ENCODE results near the gene BMF.

The BMF gene

DNA sequence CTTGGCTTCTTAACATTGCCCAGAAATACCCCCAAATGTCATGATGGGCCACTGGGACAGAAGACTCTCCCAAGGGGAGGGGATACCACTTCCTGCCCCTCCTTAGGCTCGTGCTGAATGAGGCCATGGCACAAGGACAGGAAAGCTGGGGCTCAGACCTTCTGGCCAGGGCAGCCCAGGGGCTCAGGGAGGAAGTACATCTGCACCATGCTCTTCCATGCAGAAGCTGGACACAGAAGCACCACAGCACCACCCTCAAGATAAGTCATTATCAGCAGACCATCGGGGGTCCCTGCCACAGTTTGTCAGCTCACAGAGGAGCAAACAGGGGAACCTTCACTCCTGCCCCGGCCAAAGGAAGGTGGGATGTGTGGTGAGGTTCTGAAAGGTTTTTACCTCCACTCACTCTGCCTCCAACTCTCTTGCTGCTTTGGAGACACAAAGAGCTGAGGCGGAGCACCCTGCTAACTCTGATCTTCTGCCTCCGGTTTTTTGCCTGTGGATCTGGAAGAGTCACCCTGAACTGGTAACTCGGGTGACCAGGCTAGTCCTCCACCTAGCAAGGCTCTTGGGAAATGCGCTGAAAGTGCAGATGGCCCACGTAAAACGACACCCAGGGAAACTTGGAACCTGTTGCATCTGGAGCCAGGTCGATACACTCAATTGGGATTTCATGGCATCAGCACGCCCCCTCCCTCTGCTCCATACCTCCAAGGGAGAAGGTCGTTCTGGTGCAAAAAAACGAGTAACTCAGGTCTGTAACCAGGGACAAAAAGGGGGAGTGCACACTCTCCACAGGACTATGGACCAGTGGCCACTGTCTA lies 8.3 kb downstream of the BMF start:
- Mint-ChIP-seq H3K36me3 (peaks cover 26% of the 10 kb centered on the region), H3K9me3 (no peaks in the 10 kb centered on the region), H3K27ac (peak overlapping the region; percentile 98), H3K4me3 (peak overlapping the region; percentile 16), H3K4me1 (peaks cover 76% of the 10 kb centered on the region)
- no peak for DNase-seq (ENCODE audit: low spot score in 2 of 2)
- ATAC-seq: no peak

GRCh38 chr15:40098489-40099261 lies 10.0 kb downstream of the BMF start:
- peaks cover 23% of the 10 kb centered on the region for H3K36me3 Mint-ChIP-seq
- peak overlapping the region; percentile 98 for H3K27ac Mint-ChIP-seq
- peak overlapping the region; percentile 74 for H3K4me3 Mint-ChIP-seq
- H3K4me1 Mint-ChIP-seq: peaks cover 67% of the 10 kb centered on the region
- no peaks in the 10 kb centered on the region for H3K9me3 Mint-ChIP-seq
- ATAC-seq: peak; percentile 99
- DNase-seq (ENCODE audit: low spot score in 2 of 2): peak; percentile 55 to 81

GRCh38 chr15:40097968-40098476 lies 10.7 kb downstream of the BMF start:
- DNase-seq (ENCODE audit: low spot score in 2 of 2): no peak
- Mint-ChIP-seq H3K9me3 (no peaks in the 10 kb centered on the region), H3K4me1 (peaks cover 64% of the 10 kb centered on the region), H3K36me3 (peaks cover 23% of the 10 kb centered on the region), H3K4me3 (peak overlapping the region; percentile 74), H3K27ac (peak overlapping the region; percentile 98)
- ATAC-seq: no peak

DNA sequence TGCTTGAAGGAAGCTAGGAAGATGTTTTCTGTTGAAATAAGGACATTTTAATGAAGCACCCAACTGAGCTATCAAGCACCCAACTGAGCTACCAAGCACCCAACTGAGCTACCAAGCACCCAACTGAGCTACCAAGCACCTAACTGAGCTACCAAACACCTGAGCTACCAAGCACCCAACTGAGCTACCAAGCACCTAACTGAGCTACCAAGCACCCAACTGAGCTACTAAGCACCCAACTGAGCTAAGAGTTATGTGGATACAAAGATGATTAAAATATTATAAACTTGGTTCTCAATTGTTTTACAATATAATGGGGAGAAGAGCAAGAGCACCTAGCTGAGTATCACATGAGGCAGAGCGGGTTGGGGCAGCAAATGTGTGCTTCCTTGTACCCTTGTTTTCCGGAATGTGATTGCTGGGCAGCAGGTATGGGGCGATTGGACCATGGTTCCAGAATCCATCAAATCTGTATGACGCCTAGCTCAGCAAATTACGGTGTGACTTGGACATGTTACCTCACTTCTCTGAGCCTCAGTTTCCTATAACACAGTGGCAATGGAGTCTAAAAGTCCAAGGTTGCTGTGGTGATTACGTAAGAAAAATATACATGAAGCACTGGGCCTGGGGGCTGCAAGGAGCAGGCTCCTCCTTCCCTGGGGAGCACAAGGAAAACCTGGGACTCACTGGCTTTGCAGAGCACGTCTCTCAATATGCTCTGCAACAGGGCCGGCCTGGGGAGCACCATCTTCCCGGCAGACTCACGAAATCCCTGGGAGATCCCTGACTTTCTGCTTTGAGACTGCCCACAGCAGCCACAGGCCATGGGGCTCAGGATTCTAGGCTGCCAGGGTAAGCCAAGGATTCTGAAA lies 11.3 kb downstream of the BMF start:
- H3K4me1 Mint-ChIP-seq: peaks cover 60% of the 10 kb centered on the region
- H3K27ac Mint-ChIP-seq: peak overlapping the region; percentile 98
- ATAC-seq (no peak), DNase-seq (ENCODE audit: low spot score in 2 of 2) (no peak)
- peak overlapping the region; percentile 74 for H3K4me3 Mint-ChIP-seq
- peaks cover 23% of the 10 kb centered on the region for H3K36me3 Mint-ChIP-seq
- no peaks in the 10 kb centered on the region for H3K9me3 Mint-ChIP-seq

DNA sequence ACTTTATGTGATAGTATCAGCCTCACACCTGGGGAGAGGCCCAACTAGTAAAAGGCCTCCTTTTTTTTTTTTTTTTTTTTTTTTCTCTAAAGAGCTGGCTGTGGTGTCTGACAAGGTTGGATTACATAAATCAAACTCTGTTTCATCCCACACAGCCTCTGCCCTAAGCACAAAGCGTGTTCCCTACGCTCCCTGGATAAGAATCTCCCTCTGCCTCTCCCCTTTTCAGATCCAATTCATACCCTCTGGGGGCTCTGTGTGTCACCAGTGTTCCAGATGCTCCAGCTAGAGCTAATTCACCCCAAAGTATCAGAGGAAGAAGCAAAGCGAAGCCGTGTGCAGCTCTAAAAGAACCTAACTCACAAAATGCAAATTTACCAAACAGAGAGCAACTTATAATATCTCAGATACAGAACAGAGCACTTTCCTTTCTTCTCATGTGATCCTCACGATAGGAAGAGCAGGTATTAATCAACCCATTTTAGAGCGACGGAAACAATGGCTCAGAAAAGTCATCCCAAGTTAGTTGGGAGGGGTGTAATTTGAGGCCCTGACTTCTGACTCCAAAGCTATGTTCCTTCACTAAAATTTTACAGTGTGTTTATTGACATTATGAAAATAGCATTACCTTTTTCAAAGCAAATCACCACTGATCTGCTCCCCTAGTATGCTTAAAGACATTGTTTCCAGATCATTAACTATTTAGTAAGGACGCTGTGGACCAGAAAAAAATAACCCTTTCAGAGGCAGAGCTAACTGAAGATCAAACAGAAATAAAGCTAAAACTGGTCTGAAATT lies 12.4 kb downstream of the BMF start:
- H3K4me3 Mint-ChIP-seq: no peak overlapping the region
- no peak for ATAC-seq
- DNase-seq (ENCODE audit: low spot score in 2 of 2): no peak
- peaks cover 31% of the 10 kb centered on the region for H3K36me3 Mint-ChIP-seq
- H3K9me3 Mint-ChIP-seq: no peaks in the 10 kb centered on the region
- peak overlapping the region; percentile 98 for H3K27ac Mint-ChIP-seq
- H3K4me1 Mint-ChIP-seq: peaks cover 53% of the 10 kb centered on the region

GRCh38 chr15:40095371-40096093 lies 13.1 kb downstream of the BMF start:
- Mint-ChIP-seq H3K4me3 (no peak overlapping the region), H3K27ac (peak overlapping the region; percentile 73), H3K9me3 (no peaks in the 10 kb centered on the region), H3K4me1 (peaks cover 45% of the 10 kb centered on the region), H3K36me3 (peaks cover 33% of the 10 kb centered on the region)
- ATAC-seq: no peak
- no peak for DNase-seq (ENCODE audit: low spot score in 2 of 2)

- no peak overlapping the region for H3K4me3 Mint-ChIP-seq
- H3K9me3 Mint-ChIP-seq: no peaks in the 10 kb centered on the region
- no peak for DNase-seq (ENCODE audit: low spot score in 2 of 2)
- no peak for ATAC-seq
- peak overlapping the region; percentile 73 for H3K27ac Mint-ChIP-seq
- H3K36me3 Mint-ChIP-seq: peaks cover 32% of the 10 kb centered on the region
- H3K4me1 Mint-ChIP-seq: peaks cover 37% of the 10 kb centered on the region
Observed at GRCh38 chr15:40094156-40094555, 14.5 kb downstream of the BMF start.

GRCh38 chr15:40092979-40093869 lies 15.5 kb downstream of the BMF start:
- peaks cover 28% of the 10 kb centered on the region for H3K4me1 Mint-ChIP-seq
- H3K36me3 Mint-ChIP-seq: peaks cover 24% of the 10 kb centered on the region
- no peak for DNase-seq (ENCODE audit: low spot score in 2 of 2)
- H3K9me3 Mint-ChIP-seq: no peaks in the 10 kb centered on the region
- H3K27ac Mint-ChIP-seq: peak overlapping the region; percentile 73
- no peak overlapping the region for H3K4me3 Mint-ChIP-seq
- no peak for ATAC-seq

DNA sequence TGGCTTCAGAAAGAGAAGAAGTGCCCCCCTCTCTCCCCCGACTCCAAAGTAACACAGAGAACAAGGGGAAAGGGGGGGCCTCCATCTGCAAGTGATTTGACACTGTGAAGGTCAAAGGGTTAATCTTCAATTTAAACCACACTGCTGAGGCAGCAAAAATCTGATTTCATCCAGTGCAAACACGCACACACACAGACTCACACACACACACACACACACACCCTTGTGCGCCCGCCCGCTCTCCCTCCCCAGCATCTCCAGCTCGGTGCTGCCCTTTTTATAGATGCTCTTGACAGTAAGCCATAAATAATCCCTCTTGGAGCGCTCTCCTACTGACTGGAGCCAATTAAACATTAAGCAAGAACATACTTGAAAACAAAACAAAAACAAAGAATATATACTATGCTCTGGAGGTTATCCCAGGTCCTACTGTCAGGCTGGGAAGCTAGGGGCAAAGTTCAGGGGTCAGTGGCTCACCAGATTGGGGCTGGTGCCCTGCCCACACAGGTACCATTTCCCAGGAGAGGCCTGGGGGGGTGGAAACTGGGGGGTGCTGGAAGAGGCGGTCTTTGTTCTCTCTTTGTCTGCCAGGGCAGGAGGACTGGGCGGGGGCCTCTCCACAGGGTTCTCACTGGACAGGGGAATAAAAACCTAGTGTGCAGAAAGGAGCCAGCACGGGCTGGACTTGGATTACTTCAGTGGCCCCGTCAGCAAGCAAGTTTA lies 16.3 kb downstream of the BMF start:
- no peak for DNase-seq (ENCODE audit: low spot score in 2 of 2)
- H3K36me3 Mint-ChIP-seq: peaks cover 24% of the 10 kb centered on the region
- no peak overlapping the region for H3K27ac Mint-ChIP-seq
- ATAC-seq: no peak
- H3K9me3 Mint-ChIP-seq: no peaks in the 10 kb centered on the region
- H3K4me1 Mint-ChIP-seq: peaks cover 22% of the 10 kb centered on the region
- H3K4me3 Mint-ChIP-seq: no peak overlapping the region

- ATAC-seq (no peak), DNase-seq (ENCODE audit: low spot score in 2 of 2) (no peak)
- Mint-ChIP-seq H3K9me3 (no peaks in the 10 kb centered on the region), H3K4me1 (peaks cover 19% of the 10 kb centered on the region), H3K36me3 (peaks cover 24% of the 10 kb centered on the region), H3K27ac (no peak overlapping the region), H3K4me3 (no peak overlapping the region)
Observed at GRCh38 chr15:40091861-40092255, 16.8 kb downstream of the BMF start.

GRCh38 chr15:40090774-40091455 lies 17.8 kb downstream of the BMF start:
- Mint-ChIP-seq H3K4me3 (no peak overlapping the region), H3K4me1 (peaks cover 9% of the 10 kb centered on the region), H3K27ac (no peak overlapping the region), H3K36me3 (peaks cover 16% of the 10 kb centered on the region), H3K9me3 (no peaks in the 10 kb centered on the region)
- no peak for ATAC-seq
- DNase-seq (ENCODE audit: low spot score in 2 of 2): no peak
